Hematopoietic multipotent progenitor cell treated with erythropoietin and hydrocortisone succinate and interleukin-3 and kit ligand, for 17 days (in vitro differentiated cells): Measurements from ENCODE around the gene NOVA2.

ENCODE experiments used
- DNase-seq: peaks from one replicate; pipeline ENCODE4 v3.0.0-alpha.2; 2015; ENCODE audit warnings: low spot score

The NOVA2 gene, protein sequence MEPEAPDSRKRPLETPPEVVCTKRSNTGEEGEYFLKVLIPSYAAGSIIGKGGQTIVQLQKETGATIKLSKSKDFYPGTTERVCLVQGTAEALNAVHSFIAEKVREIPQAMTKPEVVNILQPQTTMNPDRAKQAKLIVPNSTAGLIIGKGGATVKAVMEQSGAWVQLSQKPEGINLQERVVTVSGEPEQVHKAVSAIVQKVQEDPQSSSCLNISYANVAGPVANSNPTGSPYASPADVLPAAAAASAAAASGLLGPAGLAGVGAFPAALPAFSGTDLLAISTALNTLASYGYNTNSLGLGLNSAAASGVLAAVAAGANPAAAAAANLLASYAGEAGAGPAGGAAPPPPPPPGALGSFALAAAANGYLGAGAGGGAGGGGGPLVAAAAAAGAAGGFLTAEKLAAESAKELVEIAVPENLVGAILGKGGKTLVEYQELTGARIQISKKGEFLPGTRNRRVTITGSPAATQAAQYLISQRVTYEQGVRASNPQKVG

DNA sequence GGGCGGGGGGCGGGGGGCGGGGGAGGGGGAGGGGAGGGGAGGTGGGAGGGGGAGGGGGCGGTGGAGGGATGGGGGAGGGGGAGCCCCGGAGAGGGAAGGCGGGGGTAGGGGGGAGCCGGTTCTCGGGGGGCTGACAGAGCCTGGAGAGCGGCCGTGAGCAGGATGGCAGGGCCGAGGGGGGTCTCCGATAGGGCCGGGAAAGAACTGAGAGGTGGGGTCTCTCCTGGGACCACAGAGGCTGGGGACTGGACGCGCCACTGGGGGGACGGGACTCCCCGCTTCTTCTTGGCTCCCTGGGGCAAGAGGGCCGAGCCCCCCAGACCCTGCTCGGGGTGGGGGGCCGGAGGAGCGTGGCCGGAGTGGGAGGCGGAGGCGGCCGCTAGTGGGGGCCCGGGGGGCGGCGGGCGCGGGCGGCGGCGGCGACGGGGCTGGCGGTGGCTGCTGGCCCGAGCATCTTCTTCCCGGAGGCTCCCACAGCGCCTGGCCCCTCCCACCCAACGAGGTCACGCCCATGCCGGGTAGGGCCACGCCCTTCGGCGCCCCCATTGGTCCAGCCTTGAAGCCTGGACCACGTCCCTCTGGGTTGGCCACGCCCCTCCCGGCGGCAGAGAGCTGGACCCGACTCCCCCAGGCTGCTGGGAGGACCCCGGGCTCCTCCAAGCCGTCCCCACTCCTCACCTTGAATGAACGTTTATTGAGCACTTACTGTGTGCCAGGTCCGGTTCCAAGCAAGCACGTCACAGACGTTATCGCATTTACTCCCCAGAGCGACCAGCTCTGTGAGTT, at the start of gene NOVA2:
NOVA2 (minus strand) TSS at position 313 of the 786 bp plus-strand sequence. CDS start 514 bp downstream, outside the sequence.
- peak; percentile 38 for DNase-seq

DNA sequence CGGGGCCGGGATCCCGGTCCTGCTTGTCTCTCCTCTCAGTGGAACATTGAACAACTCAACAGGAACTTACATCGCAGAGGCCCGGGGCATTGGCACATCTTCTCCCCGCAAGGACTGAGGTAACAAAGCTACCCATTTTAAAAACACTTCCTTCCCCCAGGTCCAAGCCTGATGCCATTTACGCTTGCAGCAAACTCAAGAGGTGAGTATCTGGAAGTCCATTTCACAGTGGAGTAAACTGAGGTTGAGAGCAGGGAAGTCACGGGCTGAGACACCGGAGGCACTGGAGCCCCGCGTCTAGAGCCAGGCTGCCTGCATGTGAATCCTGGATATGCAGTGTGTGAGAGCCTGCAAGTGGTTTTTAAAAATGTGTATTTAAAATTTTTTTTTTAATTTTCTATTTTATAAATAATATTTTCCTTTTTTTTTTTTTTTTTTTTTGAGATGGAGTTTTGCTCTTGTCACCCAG, 49.7 kb upstream of the NOVA2 start:
- DNase-seq: no peak

DNA sequence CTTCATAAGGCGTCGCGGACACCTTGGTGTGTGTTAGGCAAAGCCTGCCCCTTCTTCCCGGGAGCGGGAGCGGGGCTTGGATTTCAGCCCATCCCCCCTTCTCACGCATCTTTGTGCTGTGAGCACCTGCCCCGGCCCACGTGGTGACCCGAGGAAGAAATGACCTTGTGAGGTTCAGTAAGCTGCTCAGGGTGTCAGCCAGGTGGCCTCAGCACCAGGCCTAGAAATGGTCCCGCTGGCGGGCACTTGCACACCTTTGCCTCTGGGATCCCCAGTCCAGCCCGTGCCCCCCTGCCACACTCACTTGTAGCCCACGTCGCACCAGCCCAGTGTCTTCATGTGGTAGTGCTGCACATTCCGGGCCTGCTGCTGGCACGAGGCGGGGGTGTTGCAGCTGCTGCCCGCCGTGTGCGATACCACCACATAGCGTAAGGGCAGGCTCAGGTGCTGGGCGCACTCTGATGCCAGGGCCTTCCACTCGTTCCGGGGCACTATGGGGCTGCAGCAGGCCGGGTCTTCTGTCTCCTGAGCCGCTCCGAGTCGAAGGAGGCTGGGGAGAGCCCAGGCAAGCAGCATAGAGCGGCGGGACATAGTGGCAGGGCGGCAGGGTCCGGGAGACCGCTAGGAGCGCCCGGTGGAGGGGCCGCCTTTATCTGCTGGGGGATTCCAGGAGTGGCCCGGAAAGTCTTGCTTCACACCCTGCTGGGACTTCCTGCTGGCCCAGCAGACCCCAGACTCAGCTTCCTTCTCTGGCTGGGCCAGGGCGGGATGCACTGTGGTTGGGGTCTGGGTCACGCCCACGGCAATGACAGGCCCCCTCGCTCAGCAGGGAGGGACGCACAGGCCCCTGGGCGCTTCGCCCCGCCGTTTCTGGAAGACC, 49.0 kb upstream of the NOVA2 start, which contains the start of gene PGLYRP1:
PGLYRP1 (minus strand) TSS at position 623 of the 880 bp plus-strand sequence; CDS start at position 591, 32 bp downstream.
- no peak for DNase-seq

DNA sequence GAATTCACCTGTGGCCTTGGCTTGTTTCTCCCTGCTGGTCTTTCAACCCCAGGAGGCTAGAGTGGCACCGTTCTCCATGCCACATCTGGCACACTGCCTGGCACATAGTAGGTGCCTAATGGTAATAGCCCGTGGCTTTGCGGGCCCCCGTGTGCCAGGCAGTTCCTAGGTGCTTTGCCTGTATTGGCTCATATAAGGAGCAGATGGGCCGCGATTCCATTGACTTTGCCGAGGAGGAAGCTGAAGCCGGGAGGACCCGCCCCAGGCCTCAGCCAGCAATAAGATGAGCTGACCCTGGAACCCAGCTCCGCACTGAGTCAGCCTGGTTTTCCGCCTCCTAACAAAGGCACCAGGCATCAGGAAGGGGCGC, 48.4 kb upstream of the NOVA2 start:
- DNase-seq: no peak

DNA sequence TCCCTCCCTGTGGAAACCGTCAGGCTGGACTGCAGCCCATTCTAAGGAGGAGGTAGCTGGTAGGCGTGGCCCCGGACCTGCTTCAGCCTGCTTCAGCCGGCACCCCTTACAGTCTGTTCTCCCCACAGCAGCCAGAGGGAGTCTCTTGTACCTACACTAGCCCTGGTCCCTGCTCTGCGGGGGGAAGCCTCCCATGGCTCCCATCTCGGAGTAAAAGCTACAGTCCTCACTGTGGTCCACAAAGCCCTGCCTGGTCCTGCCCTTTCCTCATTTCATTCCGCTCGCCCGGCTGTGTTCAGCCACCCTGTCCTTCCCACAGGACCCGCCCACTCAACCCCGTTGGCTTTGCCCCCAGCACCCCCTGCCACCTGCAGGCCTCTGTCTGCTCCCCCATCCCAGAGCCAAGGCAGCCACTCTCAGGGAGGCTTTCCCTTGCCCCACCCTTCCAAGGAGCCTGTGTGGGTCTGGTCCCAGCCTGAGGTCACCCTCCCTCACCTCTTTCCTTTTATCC, 47.9 kb upstream of the NOVA2 start:
- DNase-seq: no peak

DNA sequence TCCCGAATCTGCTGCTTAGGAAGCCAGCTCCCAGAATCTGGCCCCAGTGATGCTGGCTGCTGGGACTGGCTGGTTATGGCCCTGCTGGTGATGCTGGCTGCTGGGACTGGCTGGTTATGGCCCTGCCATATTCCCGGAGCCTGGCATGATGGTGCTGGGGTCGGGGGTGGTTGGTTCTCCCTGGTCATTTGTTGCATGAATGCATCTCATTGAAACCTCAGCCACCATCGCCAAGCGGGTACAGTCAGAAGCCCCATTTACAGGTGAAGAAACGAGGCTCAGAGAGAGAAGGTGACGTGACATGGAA, 47.1 kb upstream of the NOVA2 start:
- DNase-seq: no peak

DNA sequence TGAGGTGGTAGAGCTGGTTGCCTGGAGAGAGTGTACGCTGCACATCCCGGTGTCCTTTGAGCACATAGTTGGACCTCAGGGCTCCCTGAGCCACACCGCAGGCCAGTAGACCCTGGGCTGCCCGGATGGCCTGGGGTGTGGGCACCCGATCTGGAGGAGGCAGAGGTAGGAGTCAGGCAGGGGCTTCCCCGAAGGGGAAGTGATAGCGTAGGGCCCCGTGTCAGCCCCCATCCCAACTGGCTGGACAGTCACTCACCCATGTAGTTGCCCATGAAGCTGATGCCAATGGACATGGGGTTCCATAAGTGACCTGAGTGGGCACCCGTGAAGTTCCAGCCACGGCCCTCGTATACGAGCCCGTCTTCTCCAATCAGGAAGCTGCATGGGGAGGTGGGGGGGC, 45.6 kb upstream of the NOVA2 start:
- DNase-seq: no peak

DNA sequence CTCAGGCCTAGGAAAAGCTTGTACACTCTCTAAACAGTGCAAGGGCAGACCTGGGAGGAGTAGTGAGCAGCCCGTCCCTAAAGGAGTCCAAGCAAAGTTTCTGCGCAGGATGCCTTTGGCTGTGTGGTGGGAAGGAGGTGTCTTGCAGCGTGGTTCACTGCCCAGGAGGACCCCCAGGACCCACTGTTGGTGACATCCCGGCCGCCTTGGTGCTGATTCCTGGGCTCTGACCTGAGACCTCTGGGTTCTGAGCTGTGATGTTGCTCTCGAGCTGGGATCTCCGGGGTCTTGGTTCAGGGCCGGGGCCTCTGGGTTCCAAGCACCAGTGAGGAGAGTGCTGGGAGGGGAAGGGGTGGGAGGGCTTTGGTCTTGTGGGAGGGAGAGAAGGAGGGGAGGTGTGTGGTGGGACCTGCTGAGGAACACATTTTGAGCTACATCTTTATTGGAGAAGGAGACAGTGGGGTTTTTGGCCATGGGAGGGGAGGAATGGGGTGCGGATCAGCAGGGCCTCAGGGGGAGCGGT, 45.1 kb upstream of the NOVA2 start:
- no peak for DNase-seq

DNA sequence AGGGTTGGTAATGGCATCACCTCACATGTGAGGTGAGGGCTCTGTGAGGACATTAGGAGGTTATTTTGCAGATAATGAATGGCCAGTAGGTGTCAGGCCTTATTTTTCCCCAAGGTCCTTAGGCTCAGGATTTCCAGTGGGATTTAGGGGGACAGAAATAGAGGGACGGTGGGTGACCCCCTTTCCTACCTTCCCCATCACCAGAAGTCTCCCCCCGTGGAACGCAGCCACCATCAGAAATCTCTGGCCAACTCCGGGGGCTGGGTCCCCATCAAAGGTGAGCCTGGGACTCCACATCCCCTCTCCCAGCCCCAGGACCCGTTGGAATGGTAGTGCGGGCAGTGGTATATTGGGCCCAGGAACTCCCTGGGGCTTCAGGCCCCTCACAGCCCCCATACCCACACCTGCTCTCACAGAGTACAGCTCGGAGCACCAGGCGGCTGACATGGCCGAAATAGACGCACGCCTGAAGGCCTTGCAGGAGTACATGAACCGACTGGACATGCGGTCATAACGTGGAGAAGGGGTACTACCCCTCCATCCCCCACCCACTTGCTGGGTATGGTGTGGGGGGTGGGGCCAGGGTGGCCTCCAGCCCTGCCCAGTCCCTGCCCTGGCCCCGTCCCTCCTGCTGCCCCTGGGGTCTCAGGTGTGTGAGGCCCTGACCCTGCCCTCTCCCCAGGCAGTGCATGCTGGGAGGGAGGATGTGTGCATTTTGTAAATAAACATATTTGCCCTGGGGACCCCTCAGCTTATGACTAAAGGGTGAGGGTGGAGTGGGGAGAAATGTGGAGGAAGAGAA, 44.4 kb upstream of the NOVA2 start:
- DNase-seq: no peak

DNA sequence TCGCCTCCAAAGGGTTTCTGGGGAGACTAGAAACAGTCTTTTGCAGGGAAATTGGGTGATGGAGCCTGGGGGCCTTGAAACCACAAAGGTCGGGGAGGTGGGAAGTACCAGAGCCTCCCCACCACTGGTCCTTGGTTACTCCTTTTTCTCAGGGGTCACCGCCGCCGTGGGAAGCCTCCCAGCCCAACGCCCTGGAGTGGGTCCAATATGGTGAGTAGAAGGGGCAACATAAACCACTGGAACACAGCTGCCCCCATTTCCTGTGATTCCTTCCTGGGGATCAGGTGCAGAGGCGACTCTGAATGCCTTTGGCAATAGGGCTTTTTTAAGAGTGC, 43.4 kb upstream of the NOVA2 start:
- no peak for DNase-seq

DNA sequence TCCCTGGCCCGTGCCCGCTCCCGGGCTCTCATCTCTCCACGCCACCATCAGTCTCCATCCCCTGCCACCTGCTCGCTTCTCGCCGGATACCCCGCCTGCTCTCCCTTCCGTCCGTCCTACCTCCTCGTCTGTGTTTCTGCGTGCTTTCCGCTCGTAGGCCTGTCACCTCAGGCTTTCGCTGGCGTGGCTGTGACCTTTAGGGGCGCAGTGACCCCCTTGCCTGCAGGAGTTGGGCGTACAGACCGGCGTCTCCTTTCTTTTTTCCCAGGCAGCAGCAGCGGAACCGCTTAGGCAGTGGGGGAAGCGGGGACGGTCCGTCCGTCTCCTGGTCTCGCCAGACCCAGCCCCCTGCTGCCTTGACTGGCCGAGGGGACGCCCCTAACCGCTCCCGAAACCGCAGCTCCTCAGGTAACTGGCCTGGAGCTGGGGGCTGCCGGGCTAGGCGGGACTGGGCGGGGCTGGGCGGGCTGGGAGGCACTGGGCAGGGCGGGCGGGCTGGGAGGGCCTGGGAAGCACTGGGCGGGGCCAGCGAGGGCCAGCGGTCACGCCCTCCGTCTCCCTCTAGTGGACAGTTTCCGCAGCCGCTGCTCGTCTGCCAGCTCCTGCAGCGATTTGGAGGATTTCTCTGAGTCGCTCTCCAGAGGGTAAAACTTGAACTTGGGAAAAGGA, 42.9 kb upstream of the NOVA2 start:
- DNase-seq: peak; percentile 88

DNA sequence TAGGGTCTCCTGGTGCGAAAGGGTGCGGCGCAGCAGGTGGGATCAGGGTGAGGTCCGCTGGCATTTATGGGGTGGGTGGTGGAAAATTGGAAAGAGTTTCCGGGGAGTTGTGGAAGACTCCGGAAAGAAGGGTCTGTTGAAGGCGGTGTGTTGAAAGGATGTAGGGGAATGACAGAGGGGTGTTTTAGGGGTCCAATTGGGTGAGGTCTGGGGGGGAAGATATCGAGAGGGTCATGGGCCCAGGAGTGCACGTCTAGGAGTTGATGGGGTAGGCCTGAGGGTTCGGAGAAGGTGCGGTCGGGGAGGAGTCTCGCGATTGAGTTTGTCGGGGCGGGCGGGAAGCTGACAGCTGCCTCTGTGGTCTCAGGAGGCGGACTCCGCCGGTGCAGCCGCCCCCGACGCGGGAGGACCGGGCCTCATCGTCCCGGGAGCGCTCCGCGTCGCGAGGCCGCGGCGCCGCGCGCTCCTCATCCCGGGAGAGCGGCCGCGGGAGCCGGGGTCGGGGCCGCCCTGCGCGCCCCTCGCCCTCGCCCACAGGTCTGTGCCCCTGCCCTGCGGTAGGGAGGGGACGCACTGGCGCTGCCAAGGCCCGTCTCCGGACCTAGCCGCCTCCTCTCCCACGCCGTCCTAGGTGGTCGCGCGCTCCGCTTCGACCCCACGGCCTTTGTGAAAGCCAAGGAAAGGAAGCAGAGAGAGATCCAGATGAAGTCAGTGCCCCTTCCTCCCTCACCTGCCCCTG, 42.2 kb upstream of the NOVA2 start:
- no peak for DNase-seq

DNA sequence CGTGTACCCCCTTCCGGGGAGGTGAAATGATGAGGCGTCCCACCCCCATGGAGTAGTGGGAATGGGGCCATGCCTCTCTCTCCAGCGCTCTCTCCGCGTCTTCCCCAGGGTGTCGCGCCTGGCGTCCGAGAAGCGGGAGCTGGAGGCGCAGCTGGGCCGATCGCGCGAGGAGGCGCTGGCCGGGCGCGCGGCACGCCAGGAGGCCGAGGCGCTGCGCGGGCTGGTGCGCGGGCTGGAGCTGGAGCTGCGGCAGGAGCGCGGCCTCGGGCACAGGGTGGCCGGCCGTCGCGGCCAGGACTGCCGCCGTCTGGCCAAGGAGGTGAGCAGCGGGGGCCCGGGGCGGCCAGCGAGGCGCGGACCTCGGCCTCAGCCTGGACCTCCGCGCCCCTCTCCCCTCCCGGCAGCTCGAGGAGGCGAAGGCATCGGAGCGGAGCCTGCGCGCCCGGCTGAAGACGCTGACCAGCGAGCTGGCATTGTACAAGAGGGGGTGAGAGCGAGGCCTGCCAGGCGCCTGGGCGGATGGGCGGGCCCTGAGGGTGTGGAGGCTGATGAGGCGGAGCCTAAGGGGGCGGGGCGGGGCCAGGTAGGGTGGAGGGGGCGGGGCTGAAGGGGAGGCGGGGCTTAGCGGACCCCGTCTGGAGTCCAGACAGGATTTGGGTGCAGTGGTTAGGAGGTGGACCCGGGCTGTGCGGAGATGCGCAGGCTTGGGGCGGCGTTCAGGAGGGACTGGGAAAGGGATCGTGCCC, 41.4 kb upstream of the NOVA2 start:
- DNase-seq: peak; percentile 47

DNA sequence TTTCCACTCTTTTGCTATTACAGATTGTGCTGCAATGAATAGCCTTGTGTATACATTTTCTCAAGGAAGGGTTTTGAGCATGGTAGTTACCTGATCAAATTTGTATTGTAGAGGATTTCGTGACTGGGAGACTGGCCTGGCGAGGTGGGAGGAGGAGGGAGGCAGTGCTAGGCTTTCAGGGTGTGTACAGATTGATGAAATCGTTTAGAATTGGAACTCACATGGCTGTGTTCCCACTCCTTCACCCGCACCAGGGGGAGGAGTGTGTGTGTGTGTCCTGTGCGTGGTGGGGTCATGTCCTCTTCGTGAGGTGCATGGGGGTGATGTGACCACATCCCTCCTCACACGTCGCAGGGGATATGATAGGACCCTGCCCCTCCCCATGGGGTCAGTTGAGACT, 40.9 kb upstream of the NOVA2 start:
- DNase-seq: no peak

DNA sequence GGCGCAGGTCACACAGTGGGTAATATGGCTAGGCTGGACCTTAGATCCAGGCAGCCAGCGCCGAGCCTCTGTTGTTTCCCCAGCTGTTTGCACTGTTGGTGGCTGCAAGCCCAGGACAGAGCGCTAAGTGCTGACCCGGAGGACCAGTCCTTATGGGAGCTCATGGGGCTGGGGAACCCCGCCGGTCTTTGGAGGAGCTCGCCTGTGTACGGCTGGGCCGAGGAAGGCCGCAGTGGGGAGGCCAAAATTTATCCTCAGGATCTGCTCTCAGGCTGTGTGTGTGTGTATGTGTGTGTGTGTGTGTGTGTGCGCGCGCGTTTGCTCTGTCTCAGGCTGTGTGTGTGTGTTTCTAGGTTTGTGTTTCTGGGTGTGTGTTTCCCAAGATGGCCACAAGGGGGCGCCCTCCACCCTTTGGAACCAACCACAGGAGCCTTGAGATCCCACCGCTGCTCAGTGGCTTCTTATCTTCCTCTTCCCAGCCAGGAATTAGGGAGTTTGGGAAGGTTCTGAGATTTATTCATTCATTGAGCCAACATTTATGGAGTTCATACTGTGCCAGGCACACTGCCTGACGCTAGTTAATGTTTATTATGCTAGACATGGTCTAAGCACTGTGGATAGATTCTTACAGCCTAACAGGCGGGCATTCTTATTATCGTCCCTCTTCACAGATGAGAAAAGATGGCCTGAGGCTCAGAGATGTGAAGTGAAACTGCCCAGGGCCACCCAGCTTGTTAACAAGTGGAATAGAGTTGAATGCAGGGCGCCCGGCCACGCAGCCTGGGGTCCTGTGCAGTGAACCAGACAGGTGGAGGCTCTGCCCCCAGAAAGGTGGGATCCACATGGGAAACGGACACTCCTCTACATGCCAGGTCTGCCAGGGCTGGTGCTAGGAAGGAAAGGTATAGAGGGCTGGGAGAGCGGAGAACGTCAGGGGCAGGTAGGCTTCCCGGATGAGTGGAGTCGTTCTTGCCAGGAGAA, 36.2 kb upstream of the NOVA2 start:
- DNase-seq: peak; percentile 80

DNA sequence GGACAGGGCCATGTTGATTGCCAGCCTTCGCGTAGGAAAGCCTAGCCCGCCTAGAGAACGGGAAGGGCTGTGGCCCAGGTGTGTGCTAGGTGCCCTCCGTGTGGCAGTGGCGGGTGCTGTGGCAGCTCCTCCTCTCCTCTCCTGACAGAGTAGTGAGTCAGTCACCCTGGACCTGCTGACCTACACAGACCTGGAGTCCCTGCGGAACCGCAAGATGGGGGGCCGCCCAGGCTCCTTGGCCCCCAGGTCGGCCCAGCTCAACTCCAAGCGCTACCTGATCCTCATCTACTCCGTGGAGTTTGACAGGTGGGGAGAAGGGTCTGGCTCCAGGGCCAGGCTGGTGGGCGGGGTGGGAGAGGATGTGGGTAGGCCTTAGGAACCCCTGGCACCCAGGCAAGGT, 32.7 kb upstream of the NOVA2 start:
- no peak for DNase-seq

DNA sequence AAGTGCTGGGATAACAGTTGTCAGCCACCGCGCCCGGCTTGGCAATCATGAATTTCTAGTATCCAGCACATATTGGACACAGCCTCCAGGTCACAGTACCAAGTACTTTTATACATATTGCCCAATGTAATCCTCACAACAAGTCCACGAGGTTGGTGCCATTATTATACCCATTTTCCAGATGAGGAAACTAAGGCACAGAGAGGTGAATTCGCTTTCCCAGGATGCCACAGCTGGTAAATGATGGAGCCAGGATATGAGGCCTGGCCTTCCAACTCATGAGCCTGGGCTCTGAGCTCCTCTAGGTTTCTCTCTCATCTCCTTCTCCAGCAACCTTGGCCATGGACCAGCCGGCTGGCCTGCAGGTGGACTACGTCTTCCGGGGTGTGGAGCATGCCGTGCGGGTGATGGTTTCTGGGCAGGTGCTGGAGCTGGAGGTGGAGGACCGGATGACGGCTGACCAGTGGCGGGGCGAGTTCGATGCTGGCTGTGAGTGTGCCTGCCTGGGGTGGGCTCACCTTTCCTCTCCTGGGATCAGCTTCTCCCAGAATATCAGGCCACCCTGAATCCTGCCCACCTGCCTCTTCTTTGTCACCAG, 29.1 kb upstream of the NOVA2 start:
- no peak for DNase-seq
